ENCODE measurements around the gene LGR6. TPM values are rescaled to one million over a fixed set of nuclear protein-coding genes. Genes with fewer than 3 reads are reported as not detected.

LGR6 gene
- total RNA-seq, 1 donor from 2014 or later, result 26.0 TPM

- Histone ChIP-seq H3K9me3 (no peaks in the 10 kb centered on the region), H3K27me3 (no peaks in the 10 kb centered on the region), H3K36me3 (peaks cover 52 to 73% of the 10 kb centered on the region in 2 donors), H3K27ac (peak overlapping the region; percentile 56 to 57), H3K4me1 (peaks cover 0 to 4% of the 10 kb centered on the region in 2 donors), H3K4me3 (no peak overlapping the region)
- DNase-seq (ENCODE audit: low spot score in 2 of 2), result no peak
- no peak for TF ChIP-seq CTCF (IDR thresholded peaks at IDR 0.05)
- intact Hi-C loops (cut with DNase I), result no loop called here
Measured at GRCh38 chr1:202230061-202230938, 36.7 kb downstream of the LGR6 start.

- intact Hi-C loops (cut with DNase I), result no loop called here
- Histone ChIP-seq H3K27ac (peak overlapping the region; percentile 56 to 57), H3K27me3 (no peaks in the 10 kb centered on the region), H3K36me3 (peaks cover 51 to 65% of the 10 kb centered on the region in 2 donors), H3K4me3 (no peak overlapping the region), H3K4me1 (peaks cover 5 to 10% of the 10 kb centered on the region in 2 donors), H3K9me3 (no peaks in the 10 kb centered on the region)
- no peak for DNase-seq (ENCODE audit: low spot score in 2 of 2)
- no peak for TF ChIP-seq CTCF (IDR thresholded peaks at IDR 0.05)
Measured at GRCh38 chr1:202230939-202231645, 37.5 kb downstream of the LGR6 start.

GRCh38 chr1:202233171-202233570 is 39.6 kb downstream of the LGR6 start:
- Histone ChIP-seq H3K27ac (peak overlapping the region; percentile 93), H3K36me3 (peaks cover 31 to 44% of the 10 kb centered on the region in 2 donors), H3K9me3 (no peaks in the 10 kb centered on the region), H3K4me1 (peaks cover 14 to 26% of the 10 kb centered on the region in 2 donors), H3K27me3 (no peaks in the 10 kb centered on the region), H3K4me3 (no peak overlapping the region)
- no peak for TF ChIP-seq CTCF (IDR thresholded peaks at IDR 0.05)
- DNase-seq (ENCODE audit: low spot score in 2 of 2), result no peak
- intact Hi-C loops (cut with DNase I), result no loop called here

GRCh38 chr1:202233804-202234203 is 40.2 kb downstream of the LGR6 start:
- Histone ChIP-seq H3K36me3 (peaks cover 25 to 38% of the 10 kb centered on the region in 2 donors), H3K27me3 (no peaks in the 10 kb centered on the region), H3K9me3 (no peaks in the 10 kb centered on the region), H3K4me3 (no peak overlapping the region), H3K27ac (peak overlapping the region; percentile 93), H3K4me1 (peaks cover 14 to 29% of the 10 kb centered on the region in 2 donors)
- no peak for DNase-seq (ENCODE audit: low spot score in 2 of 2)
- no peak for TF ChIP-seq CTCF (IDR thresholded peaks at IDR 0.05)
- intact Hi-C loops (cut with DNase I), result no loop called here

- intact Hi-C loops (cut with DNase I), result no loop called here
- no peaks in the 10 kb centered on the region for H3K27me3 ChIP-seq
- DNase-seq (ENCODE audit: low spot score in 2 of 2), result no peak
- H3K4me3 ChIP-seq, result no peak overlapping the region
- no peak for TF ChIP-seq CTCF (IDR thresholded peaks at IDR 0.05)
- no peaks in the 10 kb centered on the region for H3K9me3 ChIP-seq
- H3K4me1 ChIP-seq, result peaks cover 14 to 33% of the 10 kb centered on the region in 2 donors
- peak overlapping the region; percentile 93 for H3K27ac ChIP-seq
- peaks cover 19 to 31% of the 10 kb centered on the region in 2 donors for H3K36me3 ChIP-seq
Measured at GRCh38 chr1:202234331-202235002, 40.9 kb downstream of the LGR6 start.
